Activated CD4-positive, alpha-beta T cell treated with anti-CD3 and anti-CD28 coated beads, Interleukin-2, Interleukin-4, amounts not matched to agents 100 ng/mL and 50 ng/mL, durations not matched to agents 16 hours and 8 hours (primary cell): ENCODE results near the gene ZNF302.
A peak's percentile ranks its signal among the peaks of the same experiment; 100 is the strongest.
"Not testable (repeated sequence)": the region's sequence is repeated elsewhere in the genome, so short reads cannot be mapped to it uniquely, and the experiment has no call there.

Source experiments
- DNase-seq: peaks from one replicate; pipeline ENCODE4 v3.0.0-alpha.2; 2020; ENCODE audit warnings: low spot score

Gene ZNF302

DNA sequence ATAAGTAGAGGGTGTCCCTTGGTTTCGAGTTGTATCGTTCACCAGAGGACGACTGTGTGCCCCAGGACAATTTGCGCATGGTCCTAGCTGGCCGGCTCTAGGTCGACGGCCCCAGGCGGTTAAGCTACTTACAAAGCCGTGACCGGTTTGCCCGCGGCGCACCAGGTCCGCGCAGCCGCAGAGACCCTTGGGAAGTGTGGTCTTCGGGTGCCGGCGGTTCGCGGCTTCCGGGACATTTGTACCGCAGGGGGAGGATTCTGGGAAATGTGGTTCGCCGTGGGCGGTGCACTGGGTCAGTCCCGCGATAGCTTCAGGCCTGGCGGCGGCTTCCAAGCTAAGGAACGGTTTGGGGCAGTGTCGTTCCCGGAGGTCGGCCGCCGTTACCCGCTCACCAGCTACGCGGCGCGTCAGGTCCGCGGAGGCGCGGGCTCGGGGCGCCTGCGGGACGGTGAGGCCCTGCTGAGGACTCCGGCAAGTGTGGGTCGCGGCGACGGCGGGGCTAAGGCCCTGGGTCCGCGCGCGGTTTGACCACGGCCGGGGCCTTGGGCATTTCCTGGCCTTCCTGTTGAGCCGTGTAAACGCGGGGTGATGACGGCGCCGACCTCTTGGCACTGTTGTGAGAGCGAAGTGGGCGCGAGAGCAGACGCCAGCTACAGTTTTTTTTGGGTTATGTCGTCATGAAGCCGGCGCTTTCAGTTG is at the start of gene ZNF302:
Gene ZNF302 (plus strand): TSS at position 293 of the 699 bp plus-strand sequence. CDS start 1,127 bp downstream, outside the sequence.
- peak; percentile 96 for DNase-seq

DNA sequence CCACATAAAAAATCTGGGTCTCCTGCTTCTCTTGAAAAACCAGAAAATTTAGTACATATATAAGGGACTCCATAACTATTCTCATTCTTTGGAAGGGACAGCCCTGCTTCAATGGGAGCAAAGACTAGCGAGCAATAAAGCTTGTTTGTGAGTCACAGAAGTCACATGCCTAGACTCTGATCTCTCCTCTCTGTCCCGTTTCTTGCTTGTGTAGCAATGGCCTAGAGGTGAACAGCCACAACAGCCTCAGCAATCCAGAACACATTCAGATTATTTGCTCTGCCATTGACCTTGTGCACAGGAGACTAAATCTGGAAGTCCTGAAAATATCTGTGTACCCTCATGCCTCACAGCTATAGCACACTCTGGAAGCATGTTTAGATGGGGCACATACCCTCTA is 43.7 kb upstream of the ZNF302 start:
- no peak for DNase-seq

DNA sequence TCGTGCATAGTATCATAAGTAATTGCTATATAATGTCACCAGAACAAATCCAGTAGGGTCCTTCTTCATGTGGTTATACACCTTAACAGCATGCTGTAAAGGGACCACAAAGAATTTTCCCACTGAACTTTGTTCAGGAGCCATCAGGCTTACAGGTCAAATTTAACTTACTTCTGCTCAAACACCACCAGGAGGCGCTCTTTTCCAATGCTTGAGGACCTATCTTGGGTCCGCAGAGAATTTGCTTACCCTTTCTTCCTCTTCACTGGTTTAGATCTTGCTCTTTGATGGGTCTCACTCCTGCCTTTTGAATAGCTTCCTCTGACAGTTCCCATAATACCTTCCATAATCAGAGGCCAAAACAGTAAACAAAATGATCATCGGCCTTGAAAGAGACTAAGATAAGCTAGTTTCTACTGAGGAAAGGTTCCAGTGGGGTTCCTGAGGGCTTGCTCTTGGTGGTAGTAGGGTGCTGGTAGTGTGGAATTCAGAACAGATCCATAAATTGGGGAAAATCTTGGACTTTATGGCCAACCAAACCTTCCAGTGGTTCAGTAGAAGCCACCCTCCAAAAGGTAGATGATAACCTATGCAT is 37.9 kb upstream of the ZNF302 start:
- peak; percentile 58 for DNase-seq

DNA sequence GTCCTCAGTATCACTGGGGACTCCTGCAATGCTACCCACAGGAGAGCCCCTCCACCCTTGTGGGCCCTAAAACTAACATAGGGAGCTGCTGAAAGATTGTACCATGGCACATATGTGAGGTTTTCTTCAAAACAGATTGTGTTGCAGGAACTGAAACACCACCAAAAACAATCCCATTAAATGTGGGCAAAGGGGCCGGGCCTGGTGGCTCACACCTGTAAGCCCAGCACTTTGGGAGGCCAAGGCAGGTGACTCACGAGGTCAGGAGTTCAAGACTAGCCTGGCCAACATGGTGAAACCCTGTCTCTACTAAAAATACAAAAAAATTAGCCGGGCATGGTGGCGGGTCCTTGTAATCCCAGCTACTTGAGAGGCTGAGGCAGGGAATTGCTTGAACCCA is 35.2 kb upstream of the ZNF302 start:
- DNase-seq: no peak

DNA sequence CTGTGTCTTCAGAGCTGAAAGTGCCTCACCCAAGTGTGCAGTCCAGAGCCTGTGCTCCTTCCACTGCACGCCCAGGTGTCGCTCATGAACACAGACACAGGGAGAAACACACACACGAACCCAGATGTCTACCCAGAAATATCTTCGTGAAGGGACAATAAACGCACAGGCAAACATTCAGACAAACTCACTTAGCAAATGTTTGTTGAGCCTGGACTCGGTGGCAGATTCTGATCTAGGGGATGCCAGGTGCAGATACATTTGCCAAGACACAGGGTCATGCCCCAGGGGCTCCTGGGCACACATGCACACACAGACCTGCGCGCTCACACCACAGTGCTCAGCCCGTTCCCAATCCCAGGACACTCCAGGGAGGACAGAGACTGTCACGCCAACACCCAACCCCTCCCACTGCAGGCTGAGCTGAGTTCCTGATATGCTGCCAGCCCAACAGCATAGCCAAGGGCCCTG is 32.5 kb upstream of the ZNF302 start:
- no peak for DNase-seq

DNA sequence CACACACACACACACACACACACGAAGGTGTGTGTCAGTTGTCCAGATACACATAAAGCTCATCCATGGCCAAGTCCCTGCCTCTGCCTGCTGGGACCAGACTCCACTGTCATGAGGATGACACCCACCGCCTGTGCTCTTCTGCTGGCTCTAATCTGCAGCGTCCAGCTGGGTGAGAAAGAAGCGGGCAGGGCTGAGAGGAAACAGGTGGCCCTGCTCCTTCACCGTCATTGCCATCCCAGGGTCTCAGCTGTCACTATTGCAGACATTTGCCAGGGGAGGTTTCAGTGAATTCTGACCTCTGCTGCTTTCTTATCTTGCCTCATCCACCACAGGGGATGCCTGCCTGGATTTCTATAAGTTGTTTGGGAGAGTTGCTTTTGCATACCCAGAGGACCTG is 31.9 kb upstream of the ZNF302 start:
- DNase-seq: no peak

DNA sequence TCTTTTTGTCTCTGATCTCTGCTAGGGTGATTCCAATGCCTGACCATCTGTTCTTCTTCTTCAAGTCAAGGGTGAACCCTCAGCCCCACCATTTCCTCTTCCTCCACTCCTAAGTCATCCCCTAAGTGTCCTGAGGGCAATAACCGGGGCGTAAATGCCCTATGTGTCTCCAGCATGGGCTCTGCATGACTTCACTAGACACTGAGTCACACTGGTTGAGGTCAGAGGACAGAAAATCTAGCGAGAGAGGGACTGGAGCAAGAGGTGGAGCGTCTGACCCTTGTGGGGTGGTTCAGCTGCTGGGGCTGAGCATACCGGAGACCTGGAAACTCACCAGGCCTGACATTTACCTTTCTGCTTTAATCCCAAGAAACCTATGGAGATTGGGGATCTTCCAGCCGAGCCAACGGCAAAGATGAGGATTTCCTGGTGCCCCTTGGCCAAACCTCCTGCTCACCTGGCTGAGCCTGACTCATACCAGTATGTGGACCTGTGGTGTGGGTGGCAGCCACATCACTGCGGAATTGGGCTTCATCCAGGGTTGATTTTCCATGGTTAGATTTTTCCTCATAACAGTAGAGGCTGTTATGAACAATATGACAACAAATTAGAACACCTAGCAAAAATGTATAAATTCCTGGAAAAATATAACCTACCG is 27.5 kb upstream of the ZNF302 start:
- DNase-seq: no peak

DNA sequence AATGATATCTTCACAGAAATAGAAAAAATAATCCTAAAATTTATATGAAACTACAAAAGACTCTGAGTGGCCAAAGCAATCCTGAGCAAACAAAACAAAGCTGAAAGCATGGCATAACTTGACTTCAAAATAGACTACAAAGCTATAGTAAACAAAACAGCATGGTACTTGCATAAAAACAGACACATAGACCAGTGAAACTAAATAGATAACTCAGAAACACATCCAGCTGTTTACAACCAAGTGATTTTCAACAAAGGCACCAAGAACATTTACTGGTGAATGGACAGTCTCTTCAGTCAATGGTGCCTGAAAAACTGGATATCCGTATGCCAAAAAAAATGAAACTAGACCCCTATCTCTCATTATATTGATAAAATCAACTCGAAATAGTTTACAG is 25.7 kb upstream of the ZNF302 start:
- no peak for DNase-seq

DNA sequence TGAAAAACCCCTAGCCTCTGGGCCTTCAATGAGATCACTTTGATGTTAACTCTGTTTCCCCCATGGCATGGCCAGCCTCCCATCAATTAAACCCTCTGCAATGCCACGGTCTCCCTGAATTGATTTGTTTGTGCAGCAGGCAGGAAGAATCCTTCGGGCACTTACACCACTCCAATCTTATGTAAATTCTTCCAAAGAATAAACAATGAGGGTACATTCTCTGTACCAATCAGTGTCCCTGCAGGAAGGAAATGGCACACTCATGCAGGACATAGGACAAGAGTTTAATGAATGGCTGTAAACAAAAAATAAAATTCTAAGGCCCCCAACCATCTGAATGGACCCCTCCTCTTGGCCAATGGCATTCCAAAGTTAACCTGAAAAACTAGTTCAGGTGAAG is 22.7 kb upstream of the ZNF302 start:
- no peak for DNase-seq

DNA sequence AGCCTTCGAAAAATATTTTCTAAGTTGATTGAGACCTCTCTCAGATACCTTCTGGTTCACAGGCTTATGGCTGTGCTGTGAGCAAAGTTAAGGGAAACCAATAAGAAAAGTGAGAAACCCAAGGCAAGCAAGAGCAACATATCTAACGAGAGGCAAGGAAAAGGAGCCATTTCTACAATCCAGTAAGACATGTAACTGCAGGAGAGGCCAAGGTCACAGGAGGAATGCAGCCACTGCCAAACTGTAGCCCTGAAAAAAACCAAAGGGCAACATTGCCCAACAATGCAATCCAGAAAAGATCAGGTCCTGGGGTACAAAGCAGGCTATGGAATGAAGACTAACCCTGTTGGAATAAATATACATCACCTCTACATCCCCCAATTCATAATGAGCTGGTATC is 21.8 kb upstream of the ZNF302 start:
- DNase-seq: no peak

DNA sequence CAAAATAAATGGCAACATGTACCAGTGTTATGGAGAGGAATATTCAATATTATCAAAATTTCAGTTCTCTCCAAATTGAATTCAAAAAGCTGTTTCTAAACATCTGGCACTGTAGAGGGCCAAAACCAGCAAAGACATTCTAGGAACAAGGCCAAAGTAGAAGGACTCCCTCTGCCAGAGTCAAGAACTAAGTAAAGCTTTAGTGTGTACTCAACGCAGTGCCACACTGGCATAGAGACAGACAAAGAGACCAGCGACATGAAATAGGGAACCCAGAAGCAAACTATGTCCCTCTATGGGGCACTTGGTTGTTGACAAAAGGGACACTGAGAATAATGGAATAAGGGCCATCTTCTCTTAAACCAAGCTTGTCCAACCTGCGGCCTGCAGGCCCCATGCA is 16.1 kb upstream of the ZNF302 start:
- DNase-seq: no peak

DNA sequence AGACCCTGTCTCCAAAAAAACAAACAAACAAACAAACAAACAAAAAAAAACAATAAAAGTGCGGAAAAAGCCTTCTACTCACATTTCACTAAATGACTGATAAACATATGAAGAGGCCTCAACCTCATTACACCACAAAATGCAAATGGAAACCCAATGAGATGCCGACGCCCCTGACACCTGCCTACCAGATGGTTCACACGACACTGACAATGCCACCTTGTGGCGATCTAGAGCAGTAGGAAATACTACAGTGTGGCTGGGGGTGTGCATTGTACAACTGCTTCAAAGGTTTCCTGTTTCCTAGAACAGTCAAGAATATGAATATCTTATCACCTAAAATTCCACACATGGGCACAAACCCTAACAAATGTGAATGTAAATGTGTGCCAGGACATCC is 14.6 kb upstream of the ZNF302 start:
- peak; percentile 18 for DNase-seq

DNA sequence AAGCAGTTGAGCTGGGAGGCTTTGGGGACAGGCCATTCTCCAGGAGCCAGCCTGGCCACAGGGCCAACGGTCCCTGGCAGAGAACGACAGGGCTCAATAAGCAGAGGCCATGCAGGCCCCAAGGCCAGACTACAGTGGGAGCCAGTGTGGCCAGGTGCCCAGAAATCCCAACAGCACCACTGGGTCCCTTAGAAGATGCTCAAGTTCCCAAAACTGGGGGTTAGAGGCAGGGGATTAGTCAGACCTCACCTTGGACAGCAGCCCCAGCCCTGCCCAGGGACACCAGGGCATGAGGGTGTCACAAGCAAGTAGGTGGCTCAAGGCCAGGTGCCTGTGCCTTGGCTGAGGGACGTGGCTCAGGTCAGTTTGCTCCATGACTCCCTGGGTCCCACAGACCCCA is 13.3 kb upstream of the ZNF302 start:
- DNase-seq: no peak

DNA sequence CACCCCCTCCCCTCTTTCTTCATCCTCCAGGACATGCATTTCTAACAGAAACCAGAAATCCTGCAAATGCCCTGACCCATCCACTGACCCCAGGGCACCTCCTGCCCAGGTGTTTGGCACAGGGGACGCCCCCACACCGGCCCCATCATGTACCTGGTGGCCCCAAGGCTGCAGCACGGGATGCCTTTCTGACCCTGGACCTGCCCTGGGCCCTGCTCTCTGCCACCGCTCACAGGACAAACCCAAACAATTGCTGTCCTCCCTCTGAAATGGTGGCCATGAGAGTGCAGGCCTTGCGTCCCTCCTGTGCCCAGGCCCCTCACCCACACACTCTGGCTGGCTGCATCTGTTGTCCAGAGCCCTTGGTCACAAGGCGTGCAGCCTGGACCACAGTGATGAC is 12.6 kb upstream of the ZNF302 start:
- no peak for DNase-seq

DNA sequence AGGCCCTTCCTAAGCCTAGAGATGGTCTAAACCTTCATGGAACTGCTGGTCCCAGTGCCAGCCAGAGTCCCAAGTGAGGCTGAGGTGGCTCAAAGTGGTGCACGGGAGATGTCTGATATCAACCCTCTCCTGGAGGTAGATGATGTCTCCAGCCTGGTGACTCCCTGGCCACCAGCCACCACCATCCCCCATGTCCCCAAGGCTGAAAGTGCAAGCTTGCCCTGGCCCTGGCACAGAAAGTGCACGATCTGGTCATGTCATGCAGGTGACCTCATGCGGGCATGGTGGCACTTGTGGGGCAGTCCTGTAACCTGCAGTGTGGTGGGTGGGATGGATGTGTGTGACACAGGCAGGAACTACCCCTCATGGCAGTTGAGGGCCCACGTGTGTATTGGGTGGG is 12.2 kb upstream of the ZNF302 start:
- not testable (repeated sequence) for DNase-seq

DNA sequence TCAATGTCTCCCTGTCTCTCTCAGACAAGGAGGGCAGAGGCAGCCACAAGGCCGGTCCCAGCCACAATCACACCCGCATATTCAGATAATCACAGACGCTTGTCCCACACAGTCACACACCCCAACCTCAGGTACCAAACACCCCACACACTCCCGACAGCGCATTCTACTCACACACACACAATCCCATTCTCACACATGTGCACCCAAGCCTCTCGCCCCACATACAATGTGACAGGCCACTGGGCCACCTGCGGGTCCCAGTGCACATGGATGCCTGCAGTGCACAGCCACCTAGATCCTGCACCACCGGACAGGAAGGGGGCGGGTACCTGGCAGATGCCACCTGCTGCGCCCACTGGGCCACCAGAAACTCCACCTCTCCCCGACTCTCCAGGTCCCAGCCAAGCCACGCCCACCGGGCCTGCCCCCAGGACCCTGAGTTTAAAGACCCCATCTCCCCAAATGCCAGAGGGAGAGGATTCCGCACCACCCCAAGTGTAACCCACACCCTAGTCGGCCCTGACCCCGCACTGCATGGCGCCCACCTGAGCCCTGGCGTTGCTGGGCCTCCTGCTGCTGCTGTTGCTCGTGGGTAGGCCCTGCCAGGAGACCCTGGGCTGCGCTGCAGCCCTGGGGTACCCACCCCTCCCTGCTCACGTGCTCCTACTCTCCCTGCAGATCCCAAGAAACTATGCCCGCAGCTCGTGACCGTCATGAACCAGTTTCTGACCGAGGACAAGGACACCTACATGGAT is 11.1 kb upstream of the ZNF302 start:
- no peak for DNase-seq

DNA sequence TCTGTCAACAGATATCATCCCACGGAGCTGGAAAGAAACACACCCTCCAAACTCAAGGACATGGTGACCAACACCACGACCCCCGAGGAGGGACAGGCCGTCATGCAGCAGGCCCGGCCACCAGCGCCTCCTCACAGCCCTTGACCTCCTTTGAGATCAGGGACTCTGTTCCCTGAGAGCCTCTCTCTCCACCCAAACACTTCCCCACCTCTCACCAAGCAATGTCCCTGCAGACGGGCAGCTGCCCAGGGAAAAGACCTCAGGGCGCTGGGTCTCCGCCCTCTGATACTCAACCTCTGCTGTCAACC is 10.6 kb upstream of the ZNF302 start:
- no peak for DNase-seq

DNA sequence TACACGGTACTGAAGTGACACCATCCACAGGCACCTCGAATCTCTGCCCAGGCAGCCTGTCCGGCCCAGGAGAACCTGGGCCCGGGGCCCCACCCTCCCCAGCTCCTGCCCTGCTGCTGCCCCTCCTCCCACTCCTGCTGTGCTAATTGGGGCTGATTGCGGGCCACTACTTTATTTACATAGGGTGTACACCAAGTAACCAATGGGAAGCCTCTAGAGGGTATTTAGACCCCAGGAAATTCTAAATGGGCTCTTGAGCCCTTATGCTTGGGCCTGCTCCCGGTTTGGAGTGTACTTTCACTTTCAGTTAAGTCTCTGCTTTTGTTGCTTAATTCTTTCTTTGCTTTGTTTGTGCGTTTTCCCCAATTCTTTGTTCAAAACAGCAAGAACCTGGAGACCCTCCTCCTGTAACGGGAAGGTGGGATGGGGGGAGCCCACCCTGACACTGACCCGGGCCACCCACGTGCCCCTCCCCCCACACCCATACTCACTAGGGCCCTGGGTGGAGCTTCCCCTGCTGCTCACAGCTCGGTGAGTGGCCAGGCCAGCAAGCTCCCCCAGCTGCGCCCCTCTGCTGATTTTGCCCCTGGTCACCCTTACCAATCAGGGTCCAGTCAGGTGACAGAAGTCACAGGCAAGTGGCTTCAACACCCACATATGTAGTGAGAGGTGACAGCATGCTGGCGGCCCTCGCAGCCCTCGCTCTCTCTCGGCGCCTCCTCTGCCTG is 10.0 kb upstream of the ZNF302 start:
- no peak for DNase-seq

DNA sequence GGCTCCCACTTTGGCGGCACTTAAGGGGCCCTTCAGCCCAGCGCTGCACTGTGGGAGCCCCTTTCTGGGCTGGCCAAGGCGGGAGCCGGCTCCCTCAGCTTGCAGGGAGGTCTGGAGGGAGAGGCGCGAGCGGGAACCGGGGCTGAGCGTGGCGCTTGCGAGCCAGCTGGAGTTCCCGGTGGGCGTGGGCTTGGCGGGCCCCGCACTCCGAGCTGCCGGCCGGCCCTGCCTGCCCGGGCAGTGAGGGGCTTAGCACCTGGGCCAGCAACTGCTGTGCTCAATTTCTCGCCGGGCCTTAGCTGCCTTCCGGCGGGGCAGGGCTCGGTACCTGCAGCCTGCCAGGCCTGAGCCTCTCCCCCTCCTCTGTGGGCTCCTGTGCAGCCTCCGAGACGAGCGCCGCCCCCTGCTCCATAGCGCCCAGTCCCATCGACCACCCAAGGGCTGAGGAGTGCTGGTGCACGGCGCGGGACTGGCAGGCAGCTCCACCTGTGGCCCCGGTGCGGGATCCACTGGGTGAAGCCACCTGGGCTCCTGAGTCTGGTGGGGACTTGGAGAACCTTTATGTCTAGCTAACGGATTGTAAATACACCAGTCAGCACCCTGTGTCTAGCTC is 9.3 kb upstream of the ZNF302 start:
- not testable (repeated sequence) for DNase-seq

DNA sequence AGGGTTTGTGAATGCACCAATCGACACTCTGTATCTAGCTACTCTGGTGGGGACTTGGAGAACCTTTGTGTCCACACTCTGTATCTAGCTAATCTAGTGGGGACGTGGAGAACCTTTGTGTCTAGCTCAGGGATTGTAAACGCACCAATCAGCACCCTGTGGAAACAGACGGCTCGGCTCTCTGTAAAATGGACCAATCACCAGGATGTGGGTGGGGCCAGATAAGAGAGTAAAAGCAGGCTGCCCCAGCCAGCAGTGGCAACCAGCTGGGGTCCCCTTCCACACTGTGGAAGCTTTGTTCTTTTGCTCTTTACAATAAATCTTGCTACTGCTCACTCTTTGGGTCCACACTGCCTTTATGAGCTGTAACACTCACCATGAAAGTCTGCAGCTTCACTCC is 8.8 kb upstream of the ZNF302 start:
- not testable (repeated sequence) for DNase-seq

DNA sequence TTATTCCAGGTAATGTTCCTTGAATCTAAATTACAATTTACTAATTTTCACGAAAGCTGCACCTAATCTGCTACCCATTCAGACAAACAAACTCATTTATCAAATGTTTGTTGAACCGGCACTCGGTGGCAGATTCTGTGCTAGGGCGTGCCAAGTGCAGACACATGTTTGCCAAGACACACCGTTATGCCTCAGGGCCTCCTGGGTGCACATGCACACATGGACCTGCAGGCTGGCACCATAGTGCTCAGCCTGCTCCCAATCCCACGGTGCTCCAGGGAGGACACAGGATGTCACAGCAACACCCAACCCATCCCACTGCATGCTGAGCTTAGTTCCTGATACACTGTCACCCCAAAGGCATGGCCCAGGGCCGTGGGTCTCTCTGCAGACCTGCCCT is 8.2 kb upstream of the ZNF302 start:
- DNase-seq: no peak

DNA sequence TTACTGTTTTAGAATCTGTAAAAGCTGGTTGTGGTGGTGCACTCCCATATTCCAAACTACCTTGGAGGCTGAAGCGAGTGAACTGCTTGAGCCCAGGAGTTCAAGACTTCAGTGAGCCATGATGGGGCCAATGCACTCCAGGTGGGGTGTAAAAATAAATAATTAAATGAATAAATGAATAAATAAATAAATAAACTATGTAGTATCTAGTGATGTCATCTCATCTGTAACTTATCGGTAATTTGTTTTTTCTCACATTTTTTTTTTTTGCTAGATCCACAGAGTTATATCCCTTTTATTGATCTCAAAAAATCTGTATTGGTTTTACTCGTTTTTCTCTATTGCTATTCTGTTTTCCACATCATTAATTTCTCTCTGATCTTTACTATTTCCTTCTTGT is 5.5 kb upstream of the ZNF302 start:
- DNase-seq: no peak
